Sigmoid colon (tissue), 4 donors: ENCODE measurements around the gene CABP4.

ENCODE experiments used
- POLR2AphosphoS5 ChIP-seq, 4 donors: sonication (generic); formaldehyde crosslinking; IDR thresholded peaks; one replicate each; pipeline ENCODE4 v1.6.1; 2017; ENCODE audit warnings: antibody characterized with exemption in 4 of 4
- TF ChIP-seq, protein P1 (sequence below), 4 experiments: fragments of 450-650 bp in 3 of 4; fragments of 200-600 bp in 1 of 4; IDR thresholded peaks; one replicate each; pipeline ENCODE4 v1.5.1; 2016 to 2019; ENCODE audit warnings: antibody characterized with exemption in 4 of 4, mild to moderate bottlenecking in 3 of 4, moderate library complexity in 2 of 4

DNA sequence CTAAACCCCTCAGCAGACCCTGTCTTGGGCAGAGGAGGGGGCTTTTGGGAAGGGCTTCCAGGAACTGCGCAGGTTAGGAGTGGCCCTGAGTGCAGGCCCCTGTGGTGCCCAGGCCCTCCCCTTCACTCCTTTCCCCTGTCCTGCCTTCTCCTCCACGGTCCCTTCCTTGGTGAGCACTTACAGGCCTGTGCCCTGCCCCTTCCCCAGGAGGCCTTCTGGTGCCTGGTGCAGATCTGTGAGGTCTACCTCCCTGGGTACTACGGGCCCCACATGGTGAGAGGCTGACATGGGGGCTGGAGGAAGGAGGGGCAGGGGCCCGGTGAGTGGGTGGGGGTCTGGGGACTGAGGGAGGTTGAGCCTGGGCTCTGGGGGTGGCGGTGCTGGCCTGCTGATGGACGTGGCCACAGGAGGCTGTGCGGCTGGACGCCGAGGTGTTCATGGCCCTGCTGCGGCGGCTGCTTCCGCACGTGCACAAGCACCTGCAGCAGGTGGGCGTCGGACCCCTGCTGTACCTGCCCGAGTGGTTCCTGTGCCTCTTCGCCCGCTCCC is 48.7 kb upstream of the CABP4 start:
- TF ChIP-seq, protein P1, sequence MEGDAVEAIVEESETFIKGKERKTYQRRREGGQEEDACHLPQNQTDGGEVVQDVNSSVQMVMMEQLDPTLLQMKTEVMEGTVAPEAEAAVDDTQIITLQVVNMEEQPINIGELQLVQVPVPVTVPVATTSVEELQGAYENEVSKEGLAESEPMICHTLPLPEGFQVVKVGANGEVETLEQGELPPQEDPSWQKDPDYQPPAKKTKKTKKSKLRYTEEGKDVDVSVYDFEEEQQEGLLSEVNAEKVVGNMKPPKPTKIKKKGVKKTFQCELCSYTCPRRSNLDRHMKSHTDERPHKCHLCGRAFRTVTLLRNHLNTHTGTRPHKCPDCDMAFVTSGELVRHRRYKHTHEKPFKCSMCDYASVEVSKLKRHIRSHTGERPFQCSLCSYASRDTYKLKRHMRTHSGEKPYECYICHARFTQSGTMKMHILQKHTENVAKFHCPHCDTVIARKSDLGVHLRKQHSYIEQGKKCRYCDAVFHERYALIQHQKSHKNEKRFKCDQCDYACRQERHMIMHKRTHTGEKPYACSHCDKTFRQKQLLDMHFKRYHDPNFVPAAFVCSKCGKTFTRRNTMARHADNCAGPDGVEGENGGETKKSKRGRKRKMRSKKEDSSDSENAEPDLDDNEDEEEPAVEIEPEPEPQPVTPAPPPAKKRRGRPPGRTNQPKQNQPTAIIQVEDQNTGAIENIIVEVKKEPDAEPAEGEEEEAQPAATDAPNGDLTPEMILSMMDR (IDR thresholded peaks at IDR 0.05), result no peak
- TF ChIP-seq POLR2AphosphoS5 (IDR thresholded peaks at IDR 0.05), result no peak
